K562 (cell line): ENCODE measurements around the gene HOXB5. TPM values are rescaled to one million over a fixed set of nuclear protein-coding genes. Genes with fewer than 3 reads are reported as not detected.

ENCODE experiments used
- ARID2 ChIP-seq: fragments of 450-650 bp; IDR thresholded peaks from 2 replicates; pipeline ENCODE4 v1.6.1; 2017; ENCODE audit warnings: antibody characterized with exemption, mild to moderate bottlenecking
- BACH1 ChIP-seq: fragments of 200-800 bp; sonication (Bioruptor generic); IDR thresholded peaks from 2 replicates; pipeline ENCODE4 v1.6.1; 2016; ENCODE audit warnings: missing genetic modification characterization, missing compliant biosample characterization
- CREM ChIP-seq: IDR thresholded peaks from 2 replicates; pipeline ENCODE4 v1.6.1; 2014; ENCODE audit warnings: antibody characterized with exemption, low read depth
- FOS ChIP-seq: IDR thresholded peaks from 3 replicates; pipeline ENCODE4 v1.6.1; 2011; ENCODE audit not compliant: insufficient read length; ENCODE audit errors: extremely low read depth
- FOXM1 ChIP-seq, 2 experiments: fragments of 450-650 bp in 1 of 2; sonication (generic) in 1 of 2; formaldehyde crosslinking in 1 of 2; IDR thresholded peaks; 2 replicates each; pipeline versions ENCODE4 v1.6.1 to v1.9.0; 2017 to 2022; ENCODE audit warnings: low read depth in 2 of 2, mild to moderate bottlenecking in 2 of 2, missing genetic modification reagents in 1 of 2, moderate library complexity in 1 of 2
- GATA2 ChIP-seq: sonication (generic); formaldehyde crosslinking; IDR thresholded peaks from 2 replicates; pipeline ENCODE4 v1.4.0; 2020; ENCODE audit warnings: mild to moderate bottlenecking, missing genetic modification reagents
- LEF1 ChIP-seq: fragments of 450-650 bp; IDR thresholded peaks from 2 replicates; pipeline ENCODE4 v1.6.1; 2016; ENCODE audit warnings: mild to moderate bottlenecking
- MAFK ChIP-seq: IDR thresholded peaks from 2 replicates; pipeline ENCODE4 v1.6.1; 2011; ENCODE audit warnings: low read length, improper control_type of control experiment
- MBD2 ChIP-seq: sonication (generic); IDR thresholded peaks from 2 replicates; pipeline ENCODE4 v1.6.1; 2016; ENCODE audit warnings: low read depth, borderline replicate concordance
- NCOA1 ChIP-seq: fragments of 450-650 bp; IDR thresholded peaks from 2 replicates; pipeline ENCODE4 v1.6.1; 2016; ENCODE audit warnings: low read depth
- POLR3A ChIP-seq: IDR thresholded peaks from 2 replicates; pipeline ENCODE4 v1.6.1; 2011; ENCODE audit warnings: borderline replicate concordance, mild to moderate bottlenecking, moderate library complexity; ENCODE audit not compliant: insufficient read length, insufficient read depth; ENCODE audit errors: extremely low read depth
- POLR3G ChIP-seq: IDR thresholded peaks from 2 replicates; pipeline ENCODE4 v1.6.1; 2011; ENCODE audit not compliant: insufficient read length, insufficient replicate concordance; ENCODE audit errors: extremely low read depth
- RCOR1 ChIP-seq, 2 experiments: IDR thresholded peaks; 2 replicates each; pipeline ENCODE4 v1.6.1; 2012; ENCODE audit warnings: low read depth in 2 of 2, low read length in 2 of 2, borderline replicate concordance in 1 of 2, improper control_type of control experiment in 1 of 2
- RFX7 ChIP-seq: fragments of 250-450 bp; sonication (Bioruptor Pico); IDR thresholded peaks from 2 replicates; pipeline ENCODE4 v1.5.1; 2021; ENCODE audit warnings: mild to moderate bottlenecking
- SIN3A ChIP-seq, 2 experiments: fragments of 150-350 bp in 1 of 2; IDR thresholded peaks; 2 replicates each; pipeline ENCODE4 v1.6.1; 2011 to 2016; ENCODE audit warnings: borderline replicate concordance in 2 of 2, low read depth in 2 of 2, low read length in 2 of 2, mild to moderate bottlenecking in 2 of 2, moderate library complexity in 2 of 2; ENCODE audit not compliant: control insufficient read depth in 1 of 2
- SMARCE1 ChIP-seq: fragments of 450-650 bp; IDR thresholded peaks from 2 replicates; pipeline ENCODE4 v1.7.1; 2016; ENCODE audit warnings: mild to moderate bottlenecking
- TAF9B ChIP-seq: fragments of 450-650 bp; IDR thresholded peaks from 2 replicates; pipeline ENCODE4 v1.6.1; 2018; ENCODE audit warnings: mild to moderate bottlenecking; ENCODE audit not compliant: partially characterized antibody
- TARDBP ChIP-seq: fragments of 450-650 bp; IDR thresholded peaks from 2 replicates; pipeline ENCODE4 v1.6.1; 2016
- ZNF12 ChIP-seq: sonication (generic); formaldehyde crosslinking; IDR thresholded peaks from 2 replicates; pipeline ENCODE4 v1.4.0; 2020; ENCODE audit warnings: mild to moderate bottlenecking, missing genetic modification reagents
- ZNF75A ChIP-seq: fragments of 450-650 bp; formaldehyde crosslinking; IDR thresholded peaks from 2 replicates; pipeline ENCODE4 v1.4.0; 2020; ENCODE audit warnings: mild to moderate bottlenecking
- polyA plus RNA-seq, 8 experiments: library from polyadenylated mRNA; depleted of rRNA in 4 of 8; stranded (reverse) in 5 of 8; unstranded in 3 of 8; fragments of >200 nt; fragmentation: Nextera tagmentation in 2 of 8; fragmentation: Illumina TruSeq in 1 of 8; extraction: Ambion mirVana in 2 of 8; extraction: Trizol in 1 of 8; gene quantifications; 2 replicates each; pipeline versions ENCODE4 v1.2.1 to v1.2.3, GENCODE V29; 2011 to 2014; ENCODE audit warnings: inconsistent platforms in 1 of 8, missing spikeins in 1 of 8
- total RNA-seq, 7 experiments: library from RNA; depleted of rRNA in 6 of 7; stranded (reverse); fragments of >200 nt in 6 of 7; fragmentation: Illumina TruSeq in 2 of 7; extraction: Trizol in 2 of 7; gene quantifications; 2 replicates each; pipeline versions ENCODE4 v1.2.1 to v1.2.3, GENCODE V29; 2011 to 2021; ENCODE audit warnings: low replicate concordance in 1 of 7
- TF ChIP-seq, protein P1 (sequence below), 3 experiments: fragments of 200-800 bp in 1 of 3; sonication (Bioruptor generic) in 1 of 3; sonication (generic) in 1 of 3; formaldehyde crosslinking in 1 of 3; IDR thresholded peaks; 2 replicates each; pipeline versions ENCODE4 v1.6.1 to v1.8.0; 2016 to 2022; ENCODE audit warnings: mild to moderate bottlenecking in 2 of 3, missing compliant biosample characterization in 2 of 3, missing genetic modification characterization in 2 of 3, missing genetic modification reagents in 1 of 3
- TF ChIP-seq, protein P2 (sequence below), 2 experiments: fragments of 200-800 bp in 1 of 2; sonication (Bioruptor generic) in 1 of 2; sonication (generic) in 1 of 2; formaldehyde crosslinking in 1 of 2; IDR thresholded peaks in 1 of 2; conservative IDR thresholded peaks in 1 of 2; 2 replicates each; pipeline versions ENCODE4 v1.5.0 to v1.6.1; 2016 to 2020; ENCODE audit warnings: missing compliant biosample characterization in 1 of 2, missing genetic modification characterization in 1 of 2, missing genetic modification reagents in 1 of 2

The HOXB5 gene
- total and polyA plus RNA-seq, 9 of the 15 experiments (the other 6 are each of a cell fraction or from before 2014, with no cell fraction given) = 0.24 to 2.7 (median 0.65) TPM

DNA sequence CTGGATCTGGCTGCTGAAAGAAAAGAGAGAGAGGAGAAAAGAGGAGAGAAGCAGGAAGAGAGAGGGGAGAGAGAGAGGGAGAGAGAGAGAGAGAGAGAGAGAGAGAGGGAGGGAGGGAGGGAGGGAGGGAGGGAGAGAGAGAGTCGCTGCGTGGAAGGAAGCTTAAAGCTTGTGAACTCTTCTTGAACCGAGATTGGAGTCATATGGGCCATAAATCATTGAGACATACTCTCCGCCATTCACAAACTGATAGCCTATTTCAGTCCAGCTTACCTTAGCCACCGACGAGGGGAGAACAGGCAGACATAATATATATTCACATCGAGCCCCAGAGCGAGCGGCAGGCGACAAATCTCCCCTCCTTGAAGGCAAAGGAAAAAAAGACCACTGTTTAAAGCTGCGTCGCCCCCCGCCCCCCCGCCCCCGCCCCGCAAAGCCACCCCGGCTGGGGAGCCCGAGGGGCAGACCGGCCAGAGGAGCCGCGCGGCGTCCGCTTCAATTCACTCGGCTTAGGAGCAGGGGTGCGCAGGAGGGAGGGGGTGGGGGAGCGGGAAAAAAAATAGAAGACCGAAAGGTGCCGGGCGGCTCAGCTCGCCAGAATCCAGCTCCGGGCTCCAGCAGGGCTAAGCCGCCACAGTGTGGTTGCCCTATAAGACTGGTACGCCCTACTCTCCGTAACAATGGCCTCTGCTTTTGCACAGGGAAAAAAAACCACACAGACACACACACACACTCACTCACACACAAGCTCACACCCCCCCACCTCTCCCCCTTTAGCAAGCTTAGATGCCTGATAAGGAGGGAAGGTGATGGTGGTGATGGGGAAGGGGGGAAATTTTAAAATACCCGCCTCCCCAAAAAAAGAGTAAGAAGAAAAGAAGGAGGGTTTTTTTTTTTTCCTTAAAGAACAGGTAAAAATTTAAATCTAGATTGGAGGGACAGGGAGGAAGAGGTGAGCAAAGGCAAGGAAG lies 38.0 kb downstream of the HOXB5 start (continued):
- TF ChIP-seq NCOA1 (peak; percentile 65), ZNF75A (CRISPR knock-in tag) (no peak), GATA2 (CRISPR knock-in tag) (0 out of 2 replicates have a peak, but pooled peaks have one; percentile 24), FOS (no peak), TARDBP (0 out of 2 replicates have a peak, but pooled peaks have one; percentile 35), ZNF12 (CRISPR knock-in tag) (no peak), FOXM1 (IDR thresholded peaks at IDR 0.05; ENCODE audit: low read depth) (peak; percentile 25), FOXM1 (CRISPR knock-in tag; IDR thresholded peaks at IDR 0.05; ENCODE audit: low read depth) (no peak), RCOR1 (IDR thresholded peaks at IDR 0.05; ENCODE audit: borderline replicate concordance in 1 of 2, low read depth in 2 of 2, low read length in 2 of 2) (peak; percentile 72 to 93), POLR3A (no peak), SIN3A (IDR thresholded peaks at IDR 0.05; ENCODE audit: borderline replicate concordance in 2 of 2, control insufficient read depth in 1 of 2, low read depth in 2 of 2, low read length in 2 of 2) (0 out of 4 replicates have a peak, but pooled peaks of 1 of the 2 experiments have one; percentile 27), MAFK (no peak), MBD2 (peak; percentile 42; the same call in 1 of the 2 replicates), ARID2 (0 out of 2 replicates have a peak, but pooled peaks have one; percentile 30), CREM (peak; percentile 63), RFX7 (peak; percentile 62; the same call in 1 of the 2 replicates), BACH1 (tag) (no peak; the same call in 1 of the 2 replicates), LEF1 (peak; percentile 62), TAF9B (peak; percentile 70), POLR3G (no peak), SMARCE1 (peak; percentile 69)
- TF ChIP-seq, protein P1, sequence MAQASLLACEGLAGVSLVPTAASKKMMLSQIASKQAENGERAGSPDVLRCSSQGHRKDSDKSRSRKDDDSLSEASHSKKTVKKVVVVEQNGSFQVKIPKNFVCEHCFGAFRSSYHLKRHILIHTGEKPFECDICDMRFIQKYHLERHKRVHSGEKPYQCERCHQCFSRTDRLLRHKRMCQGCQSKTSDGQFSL (CRISPR knock-in tag; IDR thresholded peaks at IDR 0.05) = peak; percentile 56; the same call in 1 of the 2 replicates
- TF ChIP-seq, protein P1 (tag; IDR thresholded peaks at IDR 0.05) = peak in 1 of 2 experiments; percentile 56; a peak in 2 of 4 replicates
- TF ChIP-seq, protein P2, sequence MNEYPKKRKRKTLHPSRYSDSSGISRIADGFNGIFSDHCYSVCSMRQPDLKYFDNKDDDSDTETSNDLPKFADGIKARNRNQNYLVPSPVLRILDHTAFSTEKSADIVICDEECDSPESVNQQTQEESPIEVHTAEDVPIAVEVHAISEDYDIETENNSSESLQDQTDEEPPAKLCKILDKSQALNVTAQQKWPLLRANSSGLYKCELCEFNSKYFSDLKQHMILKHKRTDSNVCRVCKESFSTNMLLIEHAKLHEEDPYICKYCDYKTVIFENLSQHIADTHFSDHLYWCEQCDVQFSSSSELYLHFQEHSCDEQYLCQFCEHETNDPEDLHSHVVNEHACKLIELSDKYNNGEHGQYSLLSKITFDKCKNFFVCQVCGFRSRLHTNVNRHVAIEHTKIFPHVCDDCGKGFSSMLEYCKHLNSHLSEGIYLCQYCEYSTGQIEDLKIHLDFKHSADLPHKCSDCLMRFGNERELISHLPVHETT (CRISPR knock-in tag; conservative IDR thresholded peaks at IDR 0.05 in 1 of 2, IDR thresholded peaks at IDR 0.05 in 1 of 2) = peak in 1 of 2 experiments; percentile 80; a peak in 2 of 4 replicates
